GM19467 (cell line): Measurements from ENCODE around the gene TMEM87A.
"Not testable (repeated sequence)": the region's sequence is repeated elsewhere in the genome, so short reads cannot be mapped to it uniquely, and the experiment has no call there.

Experiments used
- ATAC-seq: cut with Tn5 transposase; IDR thresholded peaks from one replicate; pipeline ENCODE4 v1.9.1; 2021; ENCODE audit warnings: mild to moderate bottlenecking, moderate library complexity; ENCODE audit not compliant: unreplicated experiment

Gene TMEM87A, protein sequence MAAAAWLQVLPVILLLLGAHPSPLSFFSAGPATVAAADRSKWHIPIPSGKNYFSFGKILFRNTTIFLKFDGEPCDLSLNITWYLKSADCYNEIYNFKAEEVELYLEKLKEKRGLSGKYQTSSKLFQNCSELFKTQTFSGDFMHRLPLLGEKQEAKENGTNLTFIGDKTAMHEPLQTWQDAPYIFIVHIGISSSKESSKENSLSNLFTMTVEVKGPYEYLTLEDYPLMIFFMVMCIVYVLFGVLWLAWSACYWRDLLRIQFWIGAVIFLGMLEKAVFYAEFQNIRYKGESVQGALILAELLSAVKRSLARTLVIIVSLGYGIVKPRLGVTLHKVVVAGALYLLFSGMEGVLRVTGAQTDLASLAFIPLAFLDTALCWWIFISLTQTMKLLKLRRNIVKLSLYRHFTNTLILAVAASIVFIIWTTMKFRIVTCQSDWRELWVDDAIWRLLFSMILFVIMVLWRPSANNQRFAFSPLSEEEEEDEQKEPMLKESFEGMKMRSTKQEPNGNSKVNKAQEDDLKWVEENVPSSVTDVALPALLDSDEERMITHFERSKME

DNA sequence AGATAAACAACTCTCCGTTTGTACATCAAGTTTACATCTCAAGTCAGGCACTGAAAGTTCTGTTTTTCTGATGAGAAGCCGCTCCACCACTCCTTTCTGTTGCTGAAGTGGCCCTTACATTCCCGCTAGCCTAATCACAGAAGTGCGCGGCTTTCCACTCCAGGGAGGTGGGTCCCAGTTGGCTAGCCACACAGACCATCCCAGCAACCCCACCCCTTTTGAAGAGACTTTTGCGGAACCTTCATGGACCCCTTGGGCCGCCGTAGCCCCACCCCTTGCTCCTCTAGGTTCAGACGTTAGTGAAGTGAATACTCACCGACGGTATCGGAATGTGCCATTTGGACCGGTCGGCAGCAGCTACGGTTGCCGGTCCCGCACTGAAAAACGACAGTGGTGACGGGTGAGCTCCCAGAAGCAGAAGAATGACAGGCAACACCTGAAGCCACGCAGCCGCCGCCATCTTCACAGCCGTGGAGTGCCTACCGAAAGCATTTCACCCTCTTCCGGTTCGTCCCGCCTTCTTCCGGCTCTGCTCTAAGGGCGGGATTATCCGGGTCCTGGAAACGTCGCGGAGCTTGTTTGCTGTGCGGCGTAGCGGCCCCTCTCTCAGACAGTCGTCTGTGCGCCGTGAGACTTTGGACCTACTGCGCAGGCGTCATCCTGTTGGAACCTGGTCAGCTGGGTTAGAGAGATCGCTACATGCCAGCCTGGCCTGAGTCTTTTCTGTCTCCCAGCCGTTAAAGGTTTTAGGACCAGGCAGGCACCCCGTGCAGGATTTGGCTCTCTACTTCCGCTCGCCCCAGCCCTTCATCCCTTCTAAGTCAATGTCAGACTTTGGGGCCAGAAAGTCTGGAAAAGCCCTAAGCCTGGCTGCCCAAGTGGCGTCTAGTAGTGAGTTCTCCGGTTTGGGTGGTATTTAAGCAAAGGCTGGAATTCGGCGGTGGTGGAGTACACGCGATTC, at the start of gene TMEM87A, which contains the start of gene GANC:
Gene TMEM87A (minus strand): TSS at position 495 of the 961 bp plus-strand sequence. CDS start 35 bp downstream, at position 460.
Gene GANC (plus strand): TSS at position 263 of the 961 bp plus-strand sequence. CDS start 1,281 bp downstream, outside the sequence.
- ATAC-seq: peak; percentile 87

DNA sequence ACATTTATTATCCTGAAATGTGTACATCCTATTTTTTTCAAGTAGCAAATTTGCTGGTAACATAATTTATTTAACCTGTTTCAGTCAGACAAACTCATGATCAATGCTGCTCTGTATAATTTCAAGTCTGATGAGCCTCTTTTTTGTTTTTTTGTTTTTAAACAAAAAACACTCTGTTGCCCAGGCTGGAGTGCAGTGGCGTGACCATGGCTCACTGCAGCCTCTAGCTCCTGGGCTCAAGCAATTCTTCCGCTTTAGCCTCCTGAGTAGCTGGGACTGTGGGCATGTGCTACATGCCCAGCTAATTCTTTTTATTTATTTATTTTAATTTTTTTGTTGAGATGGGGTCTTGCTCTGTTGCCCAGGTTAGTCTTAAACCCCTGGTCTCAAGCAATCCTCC, 46.0 kb upstream of the TMEM87A start:
- no peak for ATAC-seq

DNA sequence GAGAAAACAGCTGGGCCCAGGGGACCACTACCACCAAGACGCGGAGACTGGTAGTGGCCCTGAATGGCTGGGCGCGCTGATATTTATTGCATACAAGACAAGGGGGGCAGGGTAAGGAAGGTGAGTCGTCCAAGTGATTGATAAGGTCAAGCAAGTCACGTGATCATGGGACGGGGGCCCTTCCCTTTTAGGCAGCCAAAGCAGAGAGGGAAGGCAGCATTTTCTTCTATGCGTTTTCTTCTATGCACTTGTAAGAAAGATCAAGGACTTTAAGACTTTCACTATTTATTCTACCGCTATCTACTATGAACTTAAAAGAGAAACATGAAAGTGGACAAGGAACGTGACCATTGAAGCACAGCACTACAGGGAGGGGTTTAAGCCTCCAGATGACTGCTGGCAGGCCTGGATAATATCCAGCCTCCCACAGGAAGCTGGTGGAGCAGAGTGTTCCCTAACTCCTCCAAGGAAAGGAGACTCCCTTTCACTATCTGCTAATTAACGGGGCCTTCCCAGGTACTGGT, 43.1 kb upstream of the TMEM87A start:
- ATAC-seq: not testable (repeated sequence)

DNA sequence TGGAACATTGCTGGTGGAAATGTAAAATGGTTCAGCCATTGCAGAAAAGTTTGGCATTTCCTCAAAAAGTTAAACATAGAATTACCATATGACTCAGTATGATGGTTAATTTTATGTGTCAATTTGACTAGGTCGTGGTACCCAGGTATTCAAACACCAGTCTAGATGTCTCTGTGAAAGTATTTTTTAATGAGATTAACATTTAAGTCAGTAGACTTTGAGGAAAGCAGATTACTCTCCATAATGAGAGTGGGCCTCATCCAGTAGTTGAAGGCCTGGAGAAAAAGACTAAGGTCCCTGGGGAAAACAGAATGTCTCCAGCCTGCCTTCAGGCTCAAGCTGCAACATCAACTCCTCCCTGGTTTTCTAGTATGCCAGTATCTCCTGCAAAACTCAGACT, 42.3 kb upstream of the TMEM87A start:
- no peak for ATAC-seq

DNA sequence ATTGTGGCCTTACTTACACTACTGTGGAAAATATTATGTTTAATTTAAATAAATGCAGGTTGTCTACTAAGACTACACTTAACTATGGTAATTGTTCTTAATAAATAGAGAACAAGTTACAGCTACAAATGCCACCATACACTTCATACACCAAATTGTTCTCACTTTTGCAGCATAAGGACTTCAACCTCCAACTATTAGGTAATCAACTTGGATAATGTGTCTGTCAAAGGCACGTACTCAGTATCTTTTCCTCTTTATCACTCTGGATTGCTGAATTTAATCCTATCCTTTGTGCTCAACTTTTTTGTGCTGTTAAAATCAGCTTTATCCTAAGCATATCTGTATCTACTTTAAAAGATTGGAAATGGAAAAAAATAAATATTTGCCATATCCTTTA, 41.6 kb upstream of the TMEM87A start:
- no peak for ATAC-seq

DNA sequence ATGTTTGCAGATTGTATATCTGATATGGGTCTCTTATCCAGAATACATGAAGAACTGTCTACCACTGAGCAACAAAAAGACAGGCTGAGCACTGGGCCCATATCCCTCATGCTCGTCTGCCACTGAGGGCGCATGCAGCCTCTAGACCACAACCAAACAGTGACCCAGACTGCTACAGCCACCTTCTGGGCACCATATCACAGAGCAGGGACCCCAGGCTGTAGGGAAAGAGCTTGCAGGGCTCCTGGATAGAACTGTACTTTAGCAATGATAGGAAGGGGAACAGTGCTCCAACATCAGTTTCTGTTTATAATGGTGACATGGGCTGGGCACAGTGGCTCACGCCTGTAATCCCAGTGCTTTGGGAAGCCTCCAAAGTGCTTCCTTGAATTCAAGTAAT, 40.2 kb upstream of the TMEM87A start:
- no peak for ATAC-seq

DNA sequence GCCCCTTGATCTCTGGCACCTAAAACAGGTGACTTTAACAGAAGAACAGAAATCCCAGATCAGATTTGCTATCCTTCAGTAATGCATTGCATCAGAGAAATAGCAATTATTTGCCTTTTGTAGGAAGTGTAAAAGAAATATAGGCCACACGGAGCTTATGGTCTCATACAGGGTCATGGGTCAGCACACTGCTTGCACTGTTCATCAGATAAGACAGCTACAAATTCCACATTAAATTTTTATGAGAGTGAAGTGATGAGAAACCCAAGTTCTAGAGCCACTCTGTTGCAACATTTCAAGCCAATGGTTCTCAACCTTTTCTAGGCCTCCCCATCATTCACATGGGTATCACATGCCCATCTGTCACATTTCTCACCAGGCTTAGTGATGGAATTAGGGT, 33.4 kb upstream of the TMEM87A start:
- no peak for ATAC-seq

DNA sequence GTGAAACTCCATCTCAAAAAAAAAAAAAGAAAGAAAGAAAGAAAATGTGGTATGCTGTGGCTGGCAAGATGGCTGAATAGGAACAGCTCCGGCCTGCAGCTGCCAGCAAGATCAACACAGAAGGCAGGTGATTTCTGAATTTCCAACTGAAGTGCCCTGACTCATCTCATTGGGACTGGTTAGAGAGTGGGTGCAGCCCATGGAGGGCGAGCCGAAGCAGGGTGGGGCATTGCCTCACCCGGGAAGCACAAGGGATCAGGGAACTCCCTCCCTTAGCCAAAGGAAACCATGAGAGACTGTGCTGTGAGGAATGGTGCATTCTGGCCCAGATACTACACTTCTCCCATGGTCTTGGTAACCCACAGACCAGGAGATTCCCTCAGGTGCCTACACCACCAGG, 27.8 kb upstream of the TMEM87A start:
- ATAC-seq: not testable (repeated sequence)

DNA sequence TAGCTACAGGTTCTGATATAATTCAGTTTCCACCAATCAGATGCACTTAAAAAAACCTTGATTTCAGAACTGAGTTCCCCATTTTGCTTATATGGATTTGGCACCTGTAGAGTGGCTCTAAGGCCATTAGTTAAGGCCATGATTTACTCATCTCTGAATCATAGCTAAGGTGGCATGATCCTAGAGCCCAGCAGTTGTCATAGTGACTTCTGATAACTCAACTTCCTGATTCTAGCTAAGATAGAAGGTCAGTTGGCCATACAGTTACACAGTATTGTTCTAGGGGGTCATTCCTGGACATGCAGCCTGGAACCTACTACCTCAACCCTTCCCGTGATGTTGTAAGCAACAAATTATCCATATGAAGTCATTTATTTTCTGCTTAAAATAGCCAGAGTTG, 15.9 kb upstream of the TMEM87A start:
- no peak for ATAC-seq

DNA sequence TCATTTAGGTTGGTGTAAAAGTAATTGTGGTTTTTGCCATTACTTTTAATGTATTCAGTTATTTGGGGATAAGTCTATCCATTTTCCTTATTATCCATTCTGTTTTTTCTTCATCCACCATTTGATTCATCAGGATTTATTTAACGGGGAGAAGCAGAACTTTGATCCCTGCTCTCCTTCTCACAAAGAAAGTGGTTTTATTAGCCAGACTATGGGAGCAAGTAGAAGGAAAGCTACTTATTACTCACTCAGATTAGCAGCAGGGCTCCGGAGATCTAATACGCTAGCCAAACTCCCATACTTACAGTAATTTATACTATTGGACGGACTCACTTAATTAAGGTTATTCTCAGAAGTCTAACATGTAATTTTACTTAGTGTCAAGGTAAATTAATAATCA, 14.7 kb upstream of the TMEM87A start:
- no peak for ATAC-seq

DNA sequence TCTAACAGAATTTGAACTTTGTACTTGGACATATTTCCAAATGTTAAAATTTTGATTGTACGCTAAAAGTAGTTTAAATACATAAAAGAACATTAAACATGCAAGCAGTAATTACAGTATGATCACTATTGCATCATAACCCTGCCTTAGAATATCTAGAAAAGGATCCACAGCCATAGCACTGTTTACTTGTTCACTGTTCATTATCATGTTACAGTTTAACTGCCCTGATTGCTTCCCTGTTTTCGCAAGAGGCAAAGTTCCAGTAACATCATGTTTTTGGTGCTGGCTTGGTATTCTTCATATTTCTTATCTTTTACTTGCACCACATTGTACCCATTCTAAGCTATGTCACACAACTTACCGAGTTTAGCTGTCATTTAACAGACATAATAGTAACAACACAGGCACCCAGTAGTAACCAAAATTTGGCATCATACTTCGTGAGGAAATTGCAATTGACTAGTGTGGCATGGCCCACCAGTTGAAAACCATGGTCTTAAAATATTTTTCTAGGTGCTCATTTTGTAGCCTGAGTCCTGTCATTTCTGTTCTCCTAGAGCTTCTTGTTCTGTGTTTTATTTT, 13.3 kb upstream of the TMEM87A start:
- no peak for ATAC-seq

DNA sequence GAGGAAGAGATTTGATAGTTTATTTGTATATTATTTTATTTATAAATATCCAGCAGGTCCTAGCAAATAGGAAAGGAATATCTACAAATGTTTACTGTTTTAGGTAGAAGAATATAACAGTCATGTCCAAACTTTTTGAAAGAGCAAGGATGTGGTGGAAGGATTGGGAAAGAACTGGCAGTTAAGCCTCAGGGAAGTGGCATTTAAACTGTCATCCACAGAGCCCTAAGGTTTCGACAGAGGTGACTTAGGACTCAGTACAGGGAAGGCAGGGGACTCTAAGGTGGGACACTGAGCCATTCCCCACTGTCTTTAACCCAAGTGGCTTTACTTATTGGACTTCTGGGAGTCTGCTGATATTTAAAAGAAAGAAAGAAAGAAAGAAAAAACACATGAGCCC, 11.8 kb upstream of the TMEM87A start:
- no peak for ATAC-seq

DNA sequence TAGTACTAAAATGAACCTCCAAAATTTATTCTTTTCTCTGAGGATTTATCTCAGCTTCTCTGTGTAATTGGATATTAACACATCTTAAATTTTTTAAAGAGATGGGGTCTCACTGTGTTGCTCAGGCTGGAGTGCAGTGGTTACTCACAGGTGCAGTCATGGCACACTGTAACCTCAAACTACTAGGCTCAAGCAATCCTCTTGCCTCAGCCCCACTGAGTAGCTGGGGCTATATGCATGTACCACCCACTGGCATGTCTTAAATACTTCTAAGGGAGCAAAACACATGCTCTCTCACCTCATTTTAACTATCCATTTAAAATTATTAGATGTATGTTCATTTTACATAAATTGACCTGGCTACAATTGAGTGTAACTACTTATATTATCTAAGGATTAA, 11.3 kb upstream of the TMEM87A start:
- ATAC-seq: no peak

DNA sequence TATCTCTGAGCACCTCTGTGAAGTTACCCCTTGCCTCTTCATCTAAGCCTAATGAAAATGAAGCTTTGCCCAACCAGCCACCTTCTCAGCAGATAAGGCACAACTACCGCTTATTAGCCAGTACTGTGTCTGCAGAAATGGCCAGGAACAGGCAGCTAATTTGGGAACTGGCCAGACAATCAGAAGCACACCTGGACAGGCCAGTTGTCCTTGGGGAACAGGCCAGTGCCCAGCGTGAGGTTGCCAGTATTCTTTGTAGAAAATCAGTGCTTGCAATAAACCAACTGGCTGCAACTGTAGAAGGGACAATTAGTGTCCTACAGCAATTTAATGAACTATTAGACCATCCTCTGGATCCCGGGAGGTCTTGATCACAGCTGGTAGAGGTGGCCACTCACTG, 10.4 kb upstream of the TMEM87A start:
- no peak for ATAC-seq

DNA sequence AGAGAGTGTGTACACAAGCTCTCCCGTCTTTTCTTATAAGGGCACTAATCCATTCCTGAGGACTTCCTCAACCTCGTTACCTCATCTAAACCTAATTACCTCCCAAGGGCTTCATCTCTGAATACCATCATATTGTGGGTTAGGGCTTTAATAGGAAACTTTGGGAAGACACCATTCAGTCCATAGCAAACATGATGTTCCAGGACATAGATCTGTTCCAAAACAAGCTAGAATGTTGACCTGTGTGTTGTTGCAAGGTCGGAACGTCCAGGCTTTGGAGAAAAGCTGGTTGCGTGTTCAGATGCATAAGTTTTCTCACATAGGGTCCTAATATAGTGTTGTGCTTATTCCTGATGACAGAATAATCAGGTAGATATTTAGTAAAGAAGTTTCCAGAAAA, 9.7 kb upstream of the TMEM87A start:
- no peak for ATAC-seq

DNA sequence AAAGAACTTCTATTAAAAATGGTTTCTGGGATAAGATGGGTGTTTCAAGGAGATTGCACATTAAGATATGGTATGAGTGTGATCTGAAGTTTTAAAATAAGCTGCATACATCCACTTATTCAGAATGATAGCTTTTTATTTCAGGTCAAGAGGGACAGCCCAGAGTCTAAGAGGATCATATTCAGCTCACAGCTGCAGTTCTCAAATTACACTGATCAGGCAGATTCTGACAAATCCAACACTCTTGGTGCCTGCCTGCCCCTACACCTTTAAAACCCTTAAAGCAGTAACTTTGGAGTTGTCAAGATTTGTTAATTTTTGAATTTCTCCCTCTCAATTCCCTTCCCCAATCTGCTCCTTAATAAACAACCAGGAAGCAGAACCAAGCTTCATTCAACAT, 9.1 kb upstream of the TMEM87A start:
- no peak for ATAC-seq

DNA sequence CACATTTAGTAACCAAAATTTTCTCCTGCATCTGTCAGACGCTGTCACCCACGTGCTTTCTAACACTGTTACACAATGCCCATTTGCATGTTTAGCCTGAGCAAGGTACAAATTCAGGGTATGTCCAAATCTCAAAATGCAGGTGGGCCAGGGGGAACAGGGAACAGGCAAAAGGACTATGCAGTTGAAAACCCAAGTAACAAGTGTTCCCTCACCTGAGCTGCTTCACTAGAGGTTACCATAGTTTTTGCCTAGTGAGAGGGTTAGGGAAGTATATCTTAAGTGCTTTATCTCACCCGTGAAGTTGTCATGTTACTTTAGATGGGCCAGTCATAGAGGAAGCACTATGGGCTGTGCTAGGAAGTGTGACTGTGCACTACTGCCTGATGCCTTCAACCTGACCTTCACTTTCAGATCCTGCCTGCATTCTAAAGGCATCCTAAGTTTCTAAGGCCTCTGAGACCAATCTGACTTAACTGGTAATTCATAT, 6.0 kb upstream of the TMEM87A start:
- no peak for ATAC-seq

DNA sequence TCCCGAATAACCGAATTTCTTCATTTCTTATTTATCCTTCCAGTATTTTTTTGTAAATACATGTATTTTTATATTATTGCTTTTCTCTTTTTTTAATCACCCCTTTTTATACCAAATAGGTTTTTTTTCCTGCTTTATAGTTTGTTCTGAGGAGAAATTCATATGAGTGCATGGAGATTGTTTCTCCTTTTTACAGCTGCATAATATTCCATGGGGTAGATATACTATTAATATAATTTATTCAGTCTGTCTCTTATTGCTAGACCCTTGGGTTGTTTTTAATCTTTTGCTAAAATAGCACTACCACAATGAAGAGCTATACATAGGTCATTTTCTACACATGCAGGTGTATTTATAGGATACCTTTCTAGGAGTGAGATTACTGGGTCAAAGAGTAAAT, 3.5 kb upstream of the TMEM87A start:
- ATAC-seq: no peak

DNA sequence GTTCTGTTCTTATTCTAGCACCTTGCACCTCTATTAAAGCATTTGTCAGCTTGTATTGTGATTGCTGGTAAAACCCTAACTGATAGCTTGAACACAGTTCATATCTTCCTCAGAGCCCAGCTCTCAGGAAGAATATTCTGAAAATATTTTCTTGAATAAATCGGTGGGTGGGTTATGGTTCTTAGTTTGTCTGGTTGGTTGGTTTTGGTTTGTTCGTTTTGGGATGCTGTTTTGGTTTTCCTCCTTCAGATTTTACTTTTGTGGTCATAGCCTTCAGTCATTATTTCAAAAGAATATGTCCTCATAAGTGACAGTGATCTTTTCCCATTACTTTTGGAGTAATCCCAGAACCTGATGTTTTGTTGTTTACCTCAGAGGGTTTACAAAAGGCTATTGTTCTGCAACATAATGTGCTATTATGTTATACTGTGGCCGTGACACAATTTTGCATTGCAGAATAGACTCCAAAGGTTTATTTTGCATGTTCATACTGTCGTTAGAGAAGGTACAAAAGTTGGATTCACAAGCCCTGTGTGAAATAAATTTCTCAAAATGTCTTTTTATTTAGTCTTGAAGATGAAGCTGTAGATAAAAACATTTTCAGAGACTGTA, 2.7 kb upstream of the TMEM87A start:
- ATAC-seq: no peak

DNA sequence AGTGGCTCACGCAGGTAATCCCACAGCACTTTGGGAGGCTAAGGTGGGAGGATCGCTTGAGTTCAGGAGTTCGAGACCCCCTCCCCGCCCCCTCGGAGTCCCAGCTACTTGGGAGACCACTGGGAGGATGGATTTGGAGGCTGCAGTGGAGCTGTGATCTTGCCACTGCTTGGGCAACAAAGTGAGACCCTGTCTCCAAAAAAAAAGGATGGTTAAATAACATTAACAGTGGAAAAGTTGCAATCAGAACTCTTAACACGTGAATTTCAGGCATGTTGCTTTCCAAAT, 1.4 kb upstream of the TMEM87A start:
- ATAC-seq: no peak
